BJ (cell line): ENCODE measurements around the gene PPP1R7. TPM values are rescaled to one million over a fixed set of nuclear protein-coding genes. Genes with fewer than 3 reads are reported as not detected.

Experiments
- CTCF ChIA-PET: fragments of 350-600 bp; formaldehyde crosslinking; extraction: SDS; loops from one replicate; lab custom pipeline; 2021; ENCODE audit warnings: antibody characterized with exemption, inconsistent platforms; lab: Yijun Ruan, JAX
- POLR2A ChIA-PET: fragments of 300-600 bp; sonication (Branson Sonifier 250); formaldehyde crosslinking; extraction: SDS; loops from one replicate; lab custom pipeline; 2021; ENCODE audit warnings: antibody characterized with exemption; lab: Charles Lee
- DNase-seq: peaks from one replicate; pipeline ENCODE4 v3.0.0-alpha.2; 2011; ENCODE audit warnings: low read depth
- H3K27me3 ChIP-seq: 2 replicates; pipeline ENCODE4 v1.6.0; 2011; ENCODE audit warnings: low read length; ENCODE audit not compliant: control insufficient read depth, insufficient read depth
- H3K36me3 ChIP-seq: 2 replicates; pipeline ENCODE4 v1.5.1; 2011; ENCODE audit warnings: low read length; ENCODE audit not compliant: control insufficient read depth, insufficient read depth
- H3K4me3 ChIP-seq: 2 replicates; pipeline ENCODE4 v1.5.1; 2011; ENCODE audit warnings: low read depth, mild to moderate bottlenecking, control low read depth, low read length
- polyA plus RNA-seq: library from polyadenylated mRNA; depleted of rRNA; stranded (reverse); fragments of >200 nt; gene quantifications from 2 replicates; pipeline ENCODE4 v1.2.3, GENCODE V29; 2011
- TF ChIP-seq, protein P1 (sequence below): IDR thresholded peaks from 2 replicates; pipeline ENCODE4 v1.5.1; 2011; ENCODE audit warnings: low read depth, mild to moderate bottlenecking, control low read depth, inconsistent platforms, low read length, moderate library complexity; ENCODE audit not compliant: insufficient read depth

Gene PPP1R7
- polyA plus RNA-seq, 1 experiment: 45.8 TPM

- CTCF ChIA-PET: interaction anchor here (0.6 kb wide), 1 partner anchor 30 kb away, joined by 3 read pairs; no protein-coding TSS in a partner anchor
- POLR2A ChIA-PET: no interaction called here
- TF ChIP-seq, protein P1, sequence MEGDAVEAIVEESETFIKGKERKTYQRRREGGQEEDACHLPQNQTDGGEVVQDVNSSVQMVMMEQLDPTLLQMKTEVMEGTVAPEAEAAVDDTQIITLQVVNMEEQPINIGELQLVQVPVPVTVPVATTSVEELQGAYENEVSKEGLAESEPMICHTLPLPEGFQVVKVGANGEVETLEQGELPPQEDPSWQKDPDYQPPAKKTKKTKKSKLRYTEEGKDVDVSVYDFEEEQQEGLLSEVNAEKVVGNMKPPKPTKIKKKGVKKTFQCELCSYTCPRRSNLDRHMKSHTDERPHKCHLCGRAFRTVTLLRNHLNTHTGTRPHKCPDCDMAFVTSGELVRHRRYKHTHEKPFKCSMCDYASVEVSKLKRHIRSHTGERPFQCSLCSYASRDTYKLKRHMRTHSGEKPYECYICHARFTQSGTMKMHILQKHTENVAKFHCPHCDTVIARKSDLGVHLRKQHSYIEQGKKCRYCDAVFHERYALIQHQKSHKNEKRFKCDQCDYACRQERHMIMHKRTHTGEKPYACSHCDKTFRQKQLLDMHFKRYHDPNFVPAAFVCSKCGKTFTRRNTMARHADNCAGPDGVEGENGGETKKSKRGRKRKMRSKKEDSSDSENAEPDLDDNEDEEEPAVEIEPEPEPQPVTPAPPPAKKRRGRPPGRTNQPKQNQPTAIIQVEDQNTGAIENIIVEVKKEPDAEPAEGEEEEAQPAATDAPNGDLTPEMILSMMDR: no peak
- DNase-seq: no peak
- Histone ChIP-seq H3K27me3 (no peaks in the 10 kb centered on the region), H3K4me3 (no peak overlapping the region), H3K36me3 (no peaks in the 10 kb centered on the region; the same call in 1 of the 2 replicates)
Measured at GRCh38 chr2:241132538-241133435, 17.5 kb upstream of the PPP1R7 start.

GRCh38 chr2:241133436-241133820 is 16.8 kb upstream of the PPP1R7 start:
- ChIA-PET POLR2A (no interaction called here), CTCF (interaction anchor here (0.6 kb wide), 2 partner anchors 29 to 52 kb away, joined by 3 read pairs; no protein-coding TSS in a partner anchor)
- H3K27me3 ChIP-seq: no peaks in the 10 kb centered on the region
- H3K4me3 ChIP-seq: no peak overlapping the region
- no peaks in the 10 kb centered on the region; the same call in 1 of the 2 replicates for H3K36me3 ChIP-seq
- TF ChIP-seq, protein P1: no peak
- no peak for DNase-seq

- no peak for DNase-seq
- CTCF ChIA-PET: no interaction called here
- POLR2A ChIA-PET: no interaction called here
- Histone ChIP-seq H3K27me3 (no peaks in the 10 kb centered on the region), H3K36me3 (no peaks in the 10 kb centered on the region; the same call in 1 of the 2 replicates), H3K4me3 (no peak overlapping the region)
- TF ChIP-seq, protein P1: no peak
Measured at GRCh38 chr2:241134711-241135110, 15.6 kb upstream of the PPP1R7 start.

- Histone ChIP-seq H3K27me3 (no peaks in the 10 kb centered on the region), H3K36me3 (no peaks in the 10 kb centered on the region; the same call in 1 of the 2 replicates), H3K4me3 (no peak overlapping the region)
- CTCF ChIA-PET: no interaction called here
- no peak for DNase-seq
- POLR2A ChIA-PET: no interaction called here
- TF ChIP-seq, protein P1: no peak
Measured at GRCh38 chr2:241135737-241136136, 14.5 kb upstream of the PPP1R7 start.

DNA sequence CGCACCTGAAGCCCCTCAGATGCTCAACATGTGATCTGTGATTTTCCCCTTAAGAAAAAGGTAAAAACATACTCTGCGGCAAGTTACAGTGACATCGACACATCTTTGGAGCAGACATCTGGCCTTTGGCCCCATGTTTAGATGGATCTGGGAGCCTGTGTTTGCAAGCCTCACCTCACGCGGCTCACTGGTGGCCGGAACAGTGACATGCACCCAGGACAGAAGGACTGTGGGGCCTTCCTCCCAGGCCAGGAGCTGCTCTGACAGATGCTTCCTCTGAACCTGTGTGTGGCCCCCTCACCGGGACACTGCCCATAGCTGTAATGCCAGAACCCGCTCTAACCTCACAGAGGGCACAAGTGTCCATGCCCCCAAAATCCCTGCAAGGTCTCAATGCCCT is 14.1 kb upstream of the PPP1R7 start:
- no peak for DNase-seq
- H3K27me3 ChIP-seq: no peaks in the 10 kb centered on the region
- ChIA-PET POLR2A (no interaction called here), CTCF (no interaction called here)
- TF ChIP-seq, protein P1: no peak
- H3K4me3 ChIP-seq: no peak overlapping the region
- H3K36me3 ChIP-seq: no peaks in the 10 kb centered on the region; the same call in 1 of the 2 replicates
